ENCODE data around the gene SMAD4.
"Not testable (repeated sequence)": the region's sequence is repeated elsewhere in the genome, so short reads cannot be mapped to it uniquely, and the experiment has no call there.

The SMAD4 gene

GRCh38 chr18:51111633-51112355 lies 81.8 kb downstream of the SMAD4 start:
- not testable (repeated sequence) for DNase-seq

- not testable (repeated sequence) for DNase-seq
Observed at GRCh38 chr18:51116996-51117395, 87.0 kb downstream of the SMAD4 start.

GRCh38 chr18:51119561-51119960 lies 89.5 kb downstream of the SMAD4 start:
- not testable (repeated sequence) for DNase-seq

GRCh38 chr18:51119976-51120375 lies 90.0 kb downstream of the SMAD4 start:
- DNase-seq: not testable (repeated sequence)

GRCh38 chr18:51120809-51121596 lies 91.0 kb downstream of the SMAD4 start:
- DNase-seq: no peak

- DNase-seq: no peak
Observed at GRCh38 chr18:51121597-51121857, 91.5 kb downstream of the SMAD4 start.

GRCh38 chr18:51122266-51123045 lies 92.4 kb downstream of the SMAD4 start:
- DNase-seq: no peak

- no peak for DNase-seq
Observed at GRCh38 chr18:51123046-51123395, 93.0 kb downstream of the SMAD4 start.

- DNase-seq: no peak
Observed at GRCh38 chr18:51123481-51123880, 93.5 kb downstream of the SMAD4 start.

GRCh38 chr18:51123936-51124486 lies 94.0 kb downstream of the SMAD4 start:
- DNase-seq: no peak

- no peak for DNase-seq
Observed at GRCh38 chr18:51125976-51126375, 96.0 kb downstream of the SMAD4 start.

- DNase-seq: no peak
Observed at GRCh38 chr18:51127664-51128063, 97.7 kb downstream of the SMAD4 start.

GRCh38 chr18:51128533-51128932 lies 98.5 kb downstream of the SMAD4 start:
- DNase-seq: peak; percentile 9

GRCh38 chr18:51132256-51132935 lies 102.4 kb downstream of the SMAD4 start:
- no peak for DNase-seq

- DNase-seq: no peak
Observed at GRCh38 chr18:51133580-51134160, 103.7 kb downstream of the SMAD4 start.

Data from fibroblast of skin of back (primary cell).